ENCODE data around the gene SPATA21.

DNA sequence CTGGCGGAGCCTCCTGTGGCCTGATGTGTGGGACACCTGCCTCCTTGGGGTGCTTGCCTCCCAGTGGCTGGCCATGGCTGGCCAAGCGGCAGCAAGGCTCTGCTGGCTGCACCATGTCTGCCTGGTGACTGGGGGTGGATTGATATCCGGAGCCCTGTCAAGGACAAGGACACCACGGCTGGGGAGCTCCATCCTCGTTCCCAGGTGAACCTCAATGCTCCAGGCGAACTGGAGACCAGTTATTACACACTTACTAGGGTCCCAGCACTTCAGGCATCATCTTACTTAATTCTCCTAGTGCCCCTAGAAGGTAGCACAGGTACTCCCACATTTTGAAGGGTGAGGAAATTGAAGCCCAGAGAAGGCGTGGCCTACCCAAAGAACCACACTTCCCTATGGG lies 15.2 kb downstream of the SPATA21 start:
- TF ChIP-seq, protein P1, sequence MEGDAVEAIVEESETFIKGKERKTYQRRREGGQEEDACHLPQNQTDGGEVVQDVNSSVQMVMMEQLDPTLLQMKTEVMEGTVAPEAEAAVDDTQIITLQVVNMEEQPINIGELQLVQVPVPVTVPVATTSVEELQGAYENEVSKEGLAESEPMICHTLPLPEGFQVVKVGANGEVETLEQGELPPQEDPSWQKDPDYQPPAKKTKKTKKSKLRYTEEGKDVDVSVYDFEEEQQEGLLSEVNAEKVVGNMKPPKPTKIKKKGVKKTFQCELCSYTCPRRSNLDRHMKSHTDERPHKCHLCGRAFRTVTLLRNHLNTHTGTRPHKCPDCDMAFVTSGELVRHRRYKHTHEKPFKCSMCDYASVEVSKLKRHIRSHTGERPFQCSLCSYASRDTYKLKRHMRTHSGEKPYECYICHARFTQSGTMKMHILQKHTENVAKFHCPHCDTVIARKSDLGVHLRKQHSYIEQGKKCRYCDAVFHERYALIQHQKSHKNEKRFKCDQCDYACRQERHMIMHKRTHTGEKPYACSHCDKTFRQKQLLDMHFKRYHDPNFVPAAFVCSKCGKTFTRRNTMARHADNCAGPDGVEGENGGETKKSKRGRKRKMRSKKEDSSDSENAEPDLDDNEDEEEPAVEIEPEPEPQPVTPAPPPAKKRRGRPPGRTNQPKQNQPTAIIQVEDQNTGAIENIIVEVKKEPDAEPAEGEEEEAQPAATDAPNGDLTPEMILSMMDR (IDR thresholded peaks at IDR 0.05): no peak
- TF ChIP-seq POLR2A (IDR thresholded peaks at IDR 0.05): no peak
